SJCRH30 (cell line): ENCODE results near the gene PLXNC1. TPM values are rescaled to one million over a fixed set of nuclear protein-coding genes. Genes with fewer than 3 reads are reported as not detected.

Experiments used
- DNase-seq, 2 experiments: peaks; one replicate each; pipeline ENCODE4 v3.0.0-alpha.2; 2015 to 2020
- H3K27ac ChIP-seq: fragments of 250-450 bp; sonication (Bioruptor Pico); 2 replicates; pipeline ENCODE4 v1.5.1; 2020; ENCODE audit warnings: mild to moderate bottlenecking, moderate library complexity
- H3K27me3 ChIP-seq: fragments of 250-450 bp; sonication (Bioruptor Pico); 2 replicates; pipeline ENCODE4 v1.5.1; 2020; ENCODE audit warnings: mild to moderate bottlenecking, moderate library complexity
- H3K36me3 ChIP-seq: fragments of 250-450 bp; sonication (Bioruptor Pico); 2 replicates; pipeline ENCODE4 v1.5.1; 2020; ENCODE audit warnings: mild to moderate bottlenecking, moderate library complexity
- H3K4me1 ChIP-seq: fragments of 250-450 bp; sonication (Bioruptor Pico); 2 replicates; pipeline ENCODE4 v1.5.1; 2020; ENCODE audit warnings: mild to moderate bottlenecking, moderate library complexity
- H3K4me3 ChIP-seq: fragments of 250-450 bp; sonication (Bioruptor Pico); 2 replicates; pipeline ENCODE4 v1.5.1; 2020; ENCODE audit warnings: mild to moderate bottlenecking, moderate library complexity
- H3K9me3 ChIP-seq: fragments of 250-450 bp; sonication (Bioruptor Pico); replicated peaks from 2 replicates; pipeline ENCODE4 v1.5.1; 2020; ENCODE audit warnings: mild to moderate bottlenecking, moderate library complexity
- total RNA-seq: library from RNA; depleted of rRNA; stranded (reverse); fragments of >200 nt; shearing (Covaris generic); gene quantifications from 2 replicates; pipeline ENCODE4 v1.2.3, GENCODE V29; 2014; rRNA removed

Gene PLXNC1
- 0.05 and 0.08 TPM in 2 replicates for total RNA-seq

- no peak for DNase-seq
- no peak within 1 kb of the TSS for H3K27ac ChIP-seq
- no peaks in the 10 kb centered on the region for H3K36me3 ChIP-seq
- H3K4me3 ChIP-seq = no peak within 1 kb of the TSS
- no peaks in the 10 kb centered on the region for H3K4me1 ChIP-seq
- H3K9me3 ChIP-seq = no peaks in the 10 kb centered on the region
- no peaks in the 10 kb centered on the region for H3K27me3 ChIP-seq
Observed at GRCh38 chr12:94147991-94148738, at the start of gene PLXNC1. TSS of gene PLXNC1 (plus strand) at chr12:94148577. CDS start at chr12:94148972, 395 bp downstream.

- no peak for DNase-seq
- Histone ChIP-seq H3K27me3 (no peaks in the 10 kb centered on the region), H3K27ac (no peak overlapping the region), H3K9me3 (no peaks in the 10 kb centered on the region), H3K4me3 (no peak overlapping the region), H3K4me1 (peaks cover 4% of the 10 kb centered on the region; the same call in 1 of the 2 replicates), H3K36me3 (no peaks in the 10 kb centered on the region)
Observed at GRCh38 chr12:94099191-94099590, 49.2 kb upstream of the PLXNC1 start.

- Histone ChIP-seq H3K4me1 (peaks cover 4% of the 10 kb centered on the region; the same call in 1 of the 2 replicates), H3K9me3 (no peaks in the 10 kb centered on the region), H3K36me3 (no peaks in the 10 kb centered on the region), H3K27me3 (no peaks in the 10 kb centered on the region), H3K4me3 (no peak overlapping the region), H3K27ac (no peak overlapping the region)
- DNase-seq = peak; percentile 71 to 72
Observed at GRCh38 chr12:94099632-94100031, 48.7 kb upstream of the PLXNC1 start.

GRCh38 chr12:94100211-94100627 is 48.2 kb upstream of the PLXNC1 start:
- Histone ChIP-seq H3K27me3 (no peaks in the 10 kb centered on the region), H3K4me3 (no peak overlapping the region), H3K36me3 (no peaks in the 10 kb centered on the region), H3K27ac (no peak overlapping the region), H3K9me3 (no peaks in the 10 kb centered on the region), H3K4me1 (peaks cover 4% of the 10 kb centered on the region; the same call in 1 of the 2 replicates)
- no peak for DNase-seq

- Histone ChIP-seq H3K27ac (no peak overlapping the region), H3K4me3 (peak overlapping the region; percentile 53), H3K9me3 (no peaks in the 10 kb centered on the region), H3K36me3 (no peaks in the 10 kb centered on the region), H3K27me3 (no peaks in the 10 kb centered on the region), H3K4me1 (peaks cover 4% of the 10 kb centered on the region; the same call in 1 of the 2 replicates)
- peak; percentile 59 to 76 for DNase-seq
Observed at GRCh38 chr12:94100990-94101737, 47.2 kb upstream of the PLXNC1 start.

GRCh38 chr12:94101738-94102660 is 46.4 kb upstream of the PLXNC1 start:
- Histone ChIP-seq H3K27me3 (no peaks in the 10 kb centered on the region), H3K36me3 (no peaks in the 10 kb centered on the region), H3K4me1 (peaks cover 4% of the 10 kb centered on the region; the same call in 1 of the 2 replicates), H3K4me3 (peak overlapping the region; percentile 53), H3K9me3 (no peaks in the 10 kb centered on the region), H3K27ac (no peak overlapping the region)
- peak; percentile 72 to 90 for DNase-seq

GRCh38 chr12:94103986-94104385 is 44.4 kb upstream of the PLXNC1 start:
- Histone ChIP-seq H3K4me3 (no peak overlapping the region), H3K4me1 (peaks cover 4% of the 10 kb centered on the region; the same call in 1 of the 2 replicates), H3K27me3 (no peaks in the 10 kb centered on the region), H3K9me3 (no peaks in the 10 kb centered on the region), H3K27ac (no peak overlapping the region), H3K36me3 (no peaks in the 10 kb centered on the region)
- no peak for DNase-seq

GRCh38 chr12:94107910-94108309 is 40.5 kb upstream of the PLXNC1 start:
- DNase-seq = no peak
- Histone ChIP-seq H3K27me3 (no peaks in the 10 kb centered on the region), H3K9me3 (no peaks in the 10 kb centered on the region), H3K36me3 (no peaks in the 10 kb centered on the region), H3K4me3 (no peak overlapping the region), H3K27ac (no peak overlapping the region), H3K4me1 (no peaks in the 10 kb centered on the region)

- DNase-seq = peak in 1 of 2 experiments; percentile 9
- H3K9me3 ChIP-seq = no peaks in the 10 kb centered on the region
- H3K4me1 ChIP-seq = no peaks in the 10 kb centered on the region
- no peaks in the 10 kb centered on the region for H3K36me3 ChIP-seq
- H3K27me3 ChIP-seq = no peaks in the 10 kb centered on the region
- H3K27ac ChIP-seq = no peak overlapping the region
- no peak overlapping the region for H3K4me3 ChIP-seq
Observed at GRCh38 chr12:94109160-94109559, 39.2 kb upstream of the PLXNC1 start.

- Histone ChIP-seq H3K9me3 (no peaks in the 10 kb centered on the region), H3K27me3 (no peaks in the 10 kb centered on the region), H3K36me3 (no peaks in the 10 kb centered on the region), H3K27ac (no peak overlapping the region), H3K4me3 (no peak overlapping the region), H3K4me1 (no peaks in the 10 kb centered on the region)
- no peak for DNase-seq
Observed at GRCh38 chr12:94110258-94110657, 38.1 kb upstream of the PLXNC1 start.

- H3K36me3 ChIP-seq = no peaks in the 10 kb centered on the region
- no peaks in the 10 kb centered on the region for H3K4me1 ChIP-seq
- no peaks in the 10 kb centered on the region for H3K27me3 ChIP-seq
- no peak for DNase-seq
- H3K4me3 ChIP-seq = no peak overlapping the region
- no peaks in the 10 kb centered on the region for H3K9me3 ChIP-seq
- H3K27ac ChIP-seq = no peak overlapping the region
Observed at GRCh38 chr12:94111302-94111701, 37.1 kb upstream of the PLXNC1 start.

GRCh38 chr12:94112121-94112520 is 36.3 kb upstream of the PLXNC1 start:
- Histone ChIP-seq H3K4me1 (no peaks in the 10 kb centered on the region), H3K36me3 (no peaks in the 10 kb centered on the region), H3K4me3 (no peak overlapping the region), H3K27ac (no peak overlapping the region), H3K9me3 (no peaks in the 10 kb centered on the region), H3K27me3 (no peaks in the 10 kb centered on the region)
- no peak for DNase-seq

- H3K9me3 ChIP-seq = no peaks in the 10 kb centered on the region
Observed at GRCh38 chr12:94114166-94114565, 34.2 kb upstream of the PLXNC1 start.

GRCh38 chr12:94116191-94116590 is 32.2 kb upstream of the PLXNC1 start:
- DNase-seq = no peak
- Histone ChIP-seq H3K27me3 (no peaks in the 10 kb centered on the region), H3K4me1 (no peaks in the 10 kb centered on the region), H3K36me3 (no peaks in the 10 kb centered on the region), H3K9me3 (no peaks in the 10 kb centered on the region), H3K27ac (no peak overlapping the region), H3K4me3 (no peak overlapping the region)

More at GRCh38 chr12:94114166-94114565, 34.2 kb upstream of the PLXNC1 start:
- no peaks in the 10 kb centered on the region for H3K27me3 ChIP-seq
- no peak overlapping the region for H3K27ac ChIP-seq
- no peaks in the 10 kb centered on the region for H3K36me3 ChIP-seq
- DNase-seq = no peak
- H3K4me1 ChIP-seq = no peaks in the 10 kb centered on the region
- no peak overlapping the region for H3K4me3 ChIP-seq
